H1 (cell line): ENCODE measurements around the gene CES3. TPM values are rescaled to one million over a fixed set of nuclear protein-coding genes. Genes with fewer than 3 reads are reported as not detected.

Experiments
- ASH2L ChIP-seq: fragments of 200-600, 300-600 bp; sonication (generic); IDR thresholded peaks from one replicate; pipeline ENCODE4 v1.7.1; 2017; ENCODE audit warnings: low read length
- CBX5 ChIP-seq: fragments of 300-800, 300-1000 bp; sonication (generic); IDR thresholded peaks from 2 replicates; pipeline ENCODE4 v1.7.1; 2016; ENCODE audit warnings: antibody characterized with exemption, low read length, low read depth
- CEBPB ChIP-seq: IDR thresholded peaks from 2 replicates; pipeline ENCODE4 v1.6.1; 2012; ENCODE audit warnings: low read depth, low read length
- CREB1 ChIP-seq: IDR thresholded peaks from 2 replicates; pipeline ENCODE4 v1.6.1; 2012; ENCODE audit warnings: inconsistent platforms
- CTBP2 ChIP-seq: IDR thresholded peaks from 2 replicates; pipeline ENCODE4 v1.7.0; 2011; ENCODE audit warnings: borderline replicate concordance, mild to moderate bottlenecking, moderate library complexity, mixed read lengths, low read length; ENCODE audit not compliant: insufficient read depth, insufficient read length
- CTCF ChIP-seq, 3 experiments: IDR thresholded peaks; 1 replicate in 2 of 3; 2 replicates in 1 of 3; pipeline versions ENCODE4 v1.5.1 to v1.6.1; 2011; ENCODE audit warnings: low read length in 3 of 3, mild to moderate bottlenecking in 3 of 3, inconsistent platforms in 2 of 3, low read depth in 1 of 3, moderate library complexity in 1 of 3; ENCODE audit not compliant: insufficient read depth in 1 of 3; ENCODE audit errors: control extremely low read depth in 1 of 3
- EGR1 ChIP-seq: IDR thresholded peaks from 2 replicates; pipeline ENCODE4 v1.6.1; 2011; ENCODE audit warnings: low read depth, low read length, borderline replicate concordance
- EP300 ChIP-seq, 2 experiments: IDR thresholded peaks; 1 replicate in 1 of 2; 2 replicates in 1 of 2; pipeline ENCODE4 v1.6.1; 2011 to 2012; ENCODE audit warnings: low read depth in 2 of 2, low read length in 2 of 2, mild to moderate bottlenecking in 2 of 2, borderline replicate concordance in 1 of 2, inconsistent platforms in 1 of 2, moderate library complexity in 1 of 2
- EZH2 ChIP-seq: fragments of 200-600 bp; sonication (generic); IDR thresholded peaks from 2 replicates; pipeline ENCODE4 v1.7.1; 2012; ENCODE audit warnings: low read depth, mild to moderate bottlenecking, moderate library complexity, low read length, inconsistent platforms; ENCODE audit not compliant: severe bottlenecking
- FOSL1 ChIP-seq: IDR thresholded peaks from 2 replicates; pipeline ENCODE4 v1.6.1; 2011; ENCODE audit warnings: mild to moderate bottlenecking, low read depth, low read length, moderate library complexity; ENCODE audit not compliant: insufficient read depth
- GTF2F1 ChIP-seq: IDR thresholded peaks from 2 replicates; pipeline ENCODE4 v1.6.1; 2012; ENCODE audit warnings: low read depth, low read length, improper control_type of control experiment, borderline replicate concordance
- JUN ChIP-seq: IDR thresholded peaks from 2 replicates; pipeline ENCODE4 v1.6.1; 2011; ENCODE audit warnings: low read depth, mild to moderate bottlenecking, improper control_type of control experiment, low read length
- KDM5A ChIP-seq: fragments of 200-600 bp; IDR thresholded peaks from 2 replicates; pipeline ENCODE4 v1.7.1; 2012; ENCODE audit warnings: mild to moderate bottlenecking, low read length, inconsistent platforms, mixed read lengths
- RNF2 ChIP-seq: fragments of 200-900, 300-1000 bp; sonication (generic); IDR thresholded peaks from 2 replicates; pipeline ENCODE4 v1.7.1; 2016; ENCODE audit warnings: borderline replicate concordance, low read depth, mild to moderate bottlenecking, antibody characterized with exemption, low read length; ENCODE audit not compliant: poor library complexity, severe bottlenecking; ENCODE audit errors: missing control alignments
- RXRA ChIP-seq: IDR thresholded peaks from 2 replicates; pipeline ENCODE4 v1.6.1; 2011; ENCODE audit warnings: low read depth, mild to moderate bottlenecking, low read length, moderate library complexity; ENCODE audit not compliant: insufficient read depth
- SIRT6 ChIP-seq: IDR thresholded peaks from one replicate; pipeline ENCODE4 v1.7.1; 2012; ENCODE audit warnings: low read length, inconsistent platforms
- SUZ12 ChIP-seq: fragments of 200-600 bp; sonication (generic); IDR thresholded peaks from 2 replicates; pipeline ENCODE4 v1.6.1; 2012; ENCODE audit warnings: mild to moderate bottlenecking, inconsistent platforms, low read length, moderate library complexity, mixed read lengths
- USF2 ChIP-seq: IDR thresholded peaks from 2 replicates; pipeline ENCODE4 v1.6.1; 2011; ENCODE audit warnings: low read length, improper control_type of control experiment
- ZNF274 ChIP-seq: IDR thresholded peaks from 2 replicates; pipeline ENCODE4 v1.7.0; 2012; ENCODE audit warnings: low read length, borderline replicate concordance; ENCODE audit errors: extremely low read depth
- polyA plus RNA-seq, 7 experiments: library from polyadenylated mRNA; depleted of rRNA in 3 of 7; stranded (reverse) in 5 of 7; unstranded in 2 of 7; fragments of >200 nt in 5 of 7; fragments of 200-250 nt in 2 of 7; gene quantifications; 1 replicate in 5 of 7; 2 replicates in 1 of 7; 4 replicates in 1 of 7; pipeline versions ENCODE4 v1.2.1 to v1.2.3, GENCODE V29; 2011 to 2013; ENCODE audit warnings: missing spikeins in 2 of 7, mixed read lengths in 2 of 7
- total RNA-seq: library from RNA; stranded (reverse); fragmentation: NEBNext Ultra II Directional; extraction: Animal tissue kit (Norgen Biotek cat#: 25700); gene quantifications from 2 replicates; pipeline ENCODE4 v1.2.1, GENCODE V29; 2021

The CES3 gene
- total and polyA plus RNA-seq, 2 of the 8 experiments (the other 6 are each of a cell fraction or from before 2014, with no cell fraction given): 1.6 to 2.2 TPM

GRCh38 chr16:67000384-67001351, 39.6 kb downstream of the CES3 start (continued):
- no peak for TF ChIP-seq EGR1
- no peak for TF ChIP-seq GTF2F1
- peak; percentile 70 for TF ChIP-seq SUZ12
- TF ChIP-seq SIRT6: no peak
- TF ChIP-seq KDM5A: no peak
- TF ChIP-seq CTCF (IDR thresholded peaks at IDR 0.05; ENCODE audit: control extremely low read depth in 1 of 3, insufficient read depth in 1 of 3, low read depth in 1 of 3, low read length in 3 of 3): no peak
- no peak for TF ChIP-seq CTBP2
- TF ChIP-seq EZH2: peak; percentile 39
- TF ChIP-seq RXRA: no peak
- no peak for TF ChIP-seq ZNF274
- TF ChIP-seq FOSL1: no peak
- no peak for TF ChIP-seq EP300 (IDR thresholded peaks at IDR 0.05; ENCODE audit: borderline replicate concordance in 1 of 2, low read depth in 2 of 2, low read length in 2 of 2)
- TF ChIP-seq CBX5: no peak
- no peak for TF ChIP-seq CEBPB
- TF ChIP-seq USF2: no peak
- no peak for TF ChIP-seq RNF2
- no peak for TF ChIP-seq JUN
- TF ChIP-seq ASH2L: peak; percentile 64
- peak; percentile 35 for TF ChIP-seq CREB1
